Nucleus accumbens (tissue), 56 donors: ENCODE measurements around the gene SFXN4.
"Not testable (repeated sequence)": the region's sequence is repeated elsewhere in the genome, so short reads cannot be mapped to it uniquely, and the experiment has no call there.

Experiments
- DNase-seq, 56 donors: peaks; one replicate each; lab custom pipeline; 2025; lab: John Stamatoyannopoulos, UW

The SFXN4 gene

GRCh38 chr10:119113751-119114732 lies 51.5 kb downstream of the SFXN4 start:
- no peak for DNase-seq

- DNase-seq, result no peak
Measured at GRCh38 chr10:119112056-119112455, 53.5 kb downstream of the SFXN4 start.

- not testable (repeated sequence) for DNase-seq
Measured at GRCh38 chr10:119107771-119108170, 57.7 kb downstream of the SFXN4 start.

GRCh38 chr10:119107106-119107505 lies 58.4 kb downstream of the SFXN4 start:
- not testable (repeated sequence) for DNase-seq

- not testable (repeated sequence) for DNase-seq
Measured at GRCh38 chr10:119105899-119106298, 59.6 kb downstream of the SFXN4 start.

- DNase-seq, result no peak
Measured at GRCh38 chr10:119105155-119105554, 60.4 kb downstream of the SFXN4 start.

GRCh38 chr10:119104654-119105015 lies 60.9 kb downstream of the SFXN4 start:
- peak in 22 of 56 donors; percentile 4 to 72 (median 27) for DNase-seq

GRCh38 chr10:119103903-119104653 lies 61.4 kb downstream of the SFXN4 start, which contains the start of gene DENND10:
Gene DENND10, plus strand, starts transcription at chr10:119104113. Its CDS starts 30 bp downstream, at chr10:119104143.
- DNase-seq, result peak; percentile 23 to 94 (median 82)

- DNase-seq, result peak in 1 of 56 donors; percentile 12
Measured at GRCh38 chr10:119103241-119103902, 62.1 kb downstream of the SFXN4 start.

- DNase-seq, result no peak
Measured at GRCh38 chr10:119101366-119102098, 64.0 kb downstream of the SFXN4 start.

GRCh38 chr10:119100434-119101238 lies 64.9 kb downstream of the SFXN4 start:
- no peak for DNase-seq

GRCh38 chr10:119098576-119098975 lies 66.9 kb downstream of the SFXN4 start:
- no peak for DNase-seq

GRCh38 chr10:119096641-119097415 lies 68.7 kb downstream of the SFXN4 start:
- DNase-seq, result not testable (repeated sequence)

- DNase-seq, result no peak
Measured at GRCh38 chr10:119095640-119096039, 69.9 kb downstream of the SFXN4 start.

GRCh38 chr10:119090968-119091367 lies 74.5 kb downstream of the SFXN4 start:
- DNase-seq, result no peak
